GM19099 (cell line): ENCODE data around the gene VSX2.

ENCODE experiments used
- POLR2A ChIP-seq: IDR thresholded peaks from 3 replicates; pipeline ENCODE4 v1.6.1; 2011; ENCODE audit warnings: low read depth; ENCODE audit not compliant: insufficient read length; ENCODE audit errors: extremely low read depth

Gene VSX2

DNA sequence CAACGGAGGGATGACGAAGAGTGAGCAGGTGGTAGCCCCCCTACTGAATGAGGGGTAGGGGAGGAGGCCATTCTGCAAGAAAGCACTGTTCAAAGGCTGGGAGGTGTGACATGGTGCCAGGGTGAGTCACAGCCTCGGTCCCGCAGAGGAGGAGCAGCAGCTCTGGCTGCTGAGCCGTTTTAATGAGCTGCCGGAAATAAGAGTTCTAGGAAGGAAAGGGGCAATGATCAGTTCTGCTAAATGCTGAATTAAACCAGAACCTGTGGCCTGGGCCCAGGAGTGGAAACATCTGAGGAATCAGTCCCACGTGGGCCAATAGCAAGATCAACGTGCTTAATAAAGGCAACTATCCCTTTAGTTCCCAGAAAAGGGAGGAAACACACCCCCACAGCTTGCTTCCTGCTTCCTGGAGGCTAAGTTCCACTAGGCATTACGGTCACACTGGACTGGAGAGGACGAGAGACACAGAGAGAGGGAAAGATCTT lies 59.9 kb downstream of the VSX2 start:
- no peak for TF ChIP-seq POLR2A

DNA sequence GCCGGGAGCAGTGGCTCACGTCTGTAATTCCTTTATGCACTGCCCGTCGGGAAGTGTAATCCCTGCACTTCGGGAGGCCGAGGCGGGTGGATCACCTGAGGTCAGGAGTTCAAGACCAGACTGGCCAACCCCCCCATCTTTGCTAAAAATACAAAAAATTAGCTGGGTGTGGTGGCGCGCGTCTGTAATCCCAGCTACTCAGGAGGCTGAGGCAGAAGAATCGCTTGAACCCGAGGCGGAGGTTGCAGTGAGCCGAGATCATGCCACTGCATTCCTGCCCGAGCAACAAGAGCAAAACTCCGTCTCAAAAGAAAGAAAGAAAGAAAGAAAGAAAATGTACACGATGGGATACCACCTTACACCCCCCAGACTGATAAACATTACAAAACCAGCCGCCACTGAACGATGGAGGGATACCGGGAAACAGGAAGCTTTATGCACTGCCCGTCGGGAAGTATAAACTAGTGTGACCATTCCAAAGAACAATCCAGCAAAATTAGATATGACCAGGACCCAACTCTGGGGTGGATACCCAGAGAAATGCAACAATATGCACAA lies 62.4 kb downstream of the VSX2 start:
- TF ChIP-seq POLR2A: no peak

- no peak for TF ChIP-seq POLR2A
Observed at GRCh38 chr14:74302152-74302628, 62.9 kb downstream of the VSX2 start.

- peak; percentile 92 for TF ChIP-seq POLR2A
Observed at GRCh38 chr14:74302634-74303569, 63.7 kb downstream of the VSX2 start, which contains the start of gene ABCD4. TSS of gene ABCD4 (minus strand) at chr14:74302934. CDS start at chr14:74302912, 22 bp downstream.

DNA sequence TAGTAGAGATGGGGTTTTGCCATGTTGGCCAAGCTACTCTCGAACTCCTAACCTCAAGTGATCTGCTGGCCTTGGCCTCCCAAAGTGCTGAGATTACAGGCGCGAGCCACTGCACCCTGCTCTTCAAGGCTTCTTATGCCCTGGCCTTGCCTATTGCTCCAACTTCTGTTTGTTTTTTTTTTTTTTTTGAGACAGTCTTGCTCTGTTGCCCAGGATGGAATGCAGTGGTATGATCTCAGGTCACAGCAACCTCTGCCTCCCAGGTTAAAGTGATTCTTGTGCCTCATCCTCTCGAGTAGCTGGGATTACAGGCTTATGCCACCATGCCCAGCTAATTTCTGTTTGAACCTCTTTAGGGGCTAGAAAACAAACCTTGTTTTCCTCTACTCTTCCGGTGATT lies 69.4 kb downstream of the VSX2 start:
- TF ChIP-seq POLR2A: no peak

DNA sequence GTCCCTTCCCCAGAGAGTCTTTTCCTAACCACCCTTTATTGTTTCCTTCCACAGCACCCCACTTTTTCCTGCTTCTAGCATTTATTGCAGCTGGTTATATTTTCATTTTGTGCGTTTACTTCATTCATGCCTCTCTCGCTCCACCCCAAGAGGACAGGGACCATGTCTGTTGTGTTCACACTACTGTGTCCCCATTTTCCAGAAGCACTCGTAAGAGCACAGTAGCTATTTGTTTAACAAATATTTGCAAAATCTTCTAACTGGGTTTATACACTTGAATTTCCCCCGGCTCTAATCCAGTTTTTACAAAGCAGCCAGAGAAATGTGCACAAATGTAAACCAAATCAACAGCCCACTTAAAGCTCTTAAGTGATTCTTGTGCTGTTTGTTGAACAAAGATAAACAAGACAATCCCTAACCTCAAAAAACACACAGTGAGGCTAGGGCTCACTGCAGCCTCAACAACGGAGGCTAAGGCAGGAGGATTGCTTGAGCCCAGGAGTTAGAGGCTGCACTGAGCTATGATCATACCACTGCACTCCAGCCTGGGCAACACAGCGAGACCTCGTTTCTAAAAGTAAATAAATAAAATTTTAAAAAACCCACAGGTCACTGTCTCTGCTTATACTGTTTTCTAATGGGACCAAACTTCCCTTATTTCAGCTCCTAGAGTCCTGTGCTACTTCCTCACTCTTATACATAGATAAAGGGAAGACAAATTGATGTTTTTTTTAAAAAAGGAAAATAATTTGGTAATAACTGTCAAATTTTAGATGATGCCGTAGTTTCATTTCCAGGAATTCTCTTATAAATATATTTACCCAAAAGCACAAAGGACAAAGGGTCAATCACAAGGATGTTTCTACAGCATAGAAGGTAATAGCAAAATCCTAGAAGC lies 70.1 kb downstream of the VSX2 start:
- no peak for TF ChIP-seq POLR2A

GRCh38 chr14:74312161-74312560 lies 72.9 kb downstream of the VSX2 start:
- no peak for TF ChIP-seq POLR2A
